MM.1S (cell line): ENCODE measurements around the gene CCDC102A.

Experiments
- DNase-seq: peaks from one replicate; pipeline ENCODE4 v3.0.0-alpha.2; 2015
- H2AFZ ChIP-seq: fragments of 300-600 bp; sonication (generic); 2 replicates; pipeline ENCODE4 v1.6.0; 2016; ENCODE audit warnings: antibody characterized with exemption, low read length
- H3F3A ChIP-seq: fragments of 300-600 bp; sonication (generic); 2 replicates; pipeline ENCODE4 v1.6.1; 2016; ENCODE audit warnings: mild to moderate bottlenecking, antibody characterized with exemption, low read length, moderate library complexity, mixed read lengths; ENCODE audit not compliant: insufficient read depth
- H3K27ac ChIP-seq: fragments of 300-600 bp; sonication (generic); 2 replicates; pipeline ENCODE4 v1.5.1; 2016; ENCODE audit warnings: mild to moderate bottlenecking, low read length
- H3K27me3 ChIP-seq: fragments of 300-600 bp; sonication (generic); replicated peaks from 2 replicates; pipeline ENCODE4 v1.6.0; 2016; ENCODE audit warnings: low read length; ENCODE audit not compliant: insufficient read depth
- H3K36me3 ChIP-seq: fragments of 300-600 bp; sonication (generic); replicated peaks from 2 replicates; pipeline ENCODE4 v1.6.1; 2016; ENCODE audit warnings: mild to moderate bottlenecking, low read length, mixed read lengths; ENCODE audit not compliant: insufficient read depth
- H3K4me1 ChIP-seq: fragments of 300-600 bp; sonication (generic); 2 replicates; pipeline ENCODE4 v1.6.1; 2016; ENCODE audit warnings: low read length, mixed read lengths
- H3K4me2 ChIP-seq: fragments of 300-600 bp; sonication (generic); 2 replicates; pipeline ENCODE4 v1.6.0; 2016; ENCODE audit warnings: low read depth, low read length
- H3K4me3 ChIP-seq: fragments of 300-600 bp; sonication (generic); 2 replicates; pipeline ENCODE4 v1.5.1; 2016; ENCODE audit warnings: low read length, mixed read lengths
- H3K79me2 ChIP-seq: fragments of 300-600 bp; sonication (generic); 2 replicates; pipeline ENCODE4 v1.6.1; 2016; ENCODE audit warnings: mixed run types, low read length, mixed read lengths
- H3K9ac ChIP-seq: fragments of 300-600 bp; sonication (generic); 2 replicates; pipeline ENCODE4 v1.6.1; 2016; ENCODE audit warnings: low read length, mixed read lengths
- H3K9me2 ChIP-seq: fragments of 300-600 bp; sonication (generic); replicated peaks from 2 replicates; pipeline ENCODE4 v1.6.1; 2016; ENCODE audit warnings: mild to moderate bottlenecking, low read length, mixed read lengths; ENCODE audit not compliant: insufficient read depth
- H3K9me3 ChIP-seq: fragments of 300-600 bp; sonication (generic); replicated peaks from 2 replicates; pipeline ENCODE4 v1.6.1; 2016; ENCODE audit warnings: mild to moderate bottlenecking, low read length, mixed read lengths; ENCODE audit not compliant: insufficient read depth
- H4K20me1 ChIP-seq: fragments of 300-600 bp; sonication (generic); 2 replicates; pipeline ENCODE4 v1.6.1; 2016; ENCODE audit warnings: mild to moderate bottlenecking, low read length, moderate library complexity, mixed read lengths; ENCODE audit not compliant: insufficient read depth
- CTCF ChIP-seq: fragments of 300-600 bp; sonication (generic); IDR thresholded peaks from 2 replicates; pipeline ENCODE4 v1.5.1; 2016; ENCODE audit warnings: antibody characterized with exemption, low read length, mixed read lengths
- EZH2 ChIP-seq: fragments of 300-600 bp; sonication (generic); optimal IDR thresholded peaks from 2 replicates; pipeline ENCODE3; 2017; ENCODE audit warnings: low read depth, mild to moderate bottlenecking, antibody characterized with exemption, low read length, mixed read lengths
- EZH2phosphoT487 ChIP-seq: fragments of 300-600 bp; sonication (generic); IDR thresholded peaks from 2 replicates; pipeline ENCODE4 v1.6.1; 2018; ENCODE audit warnings: antibody characterized with exemption, low read length

Gene CCDC102A

DNA sequence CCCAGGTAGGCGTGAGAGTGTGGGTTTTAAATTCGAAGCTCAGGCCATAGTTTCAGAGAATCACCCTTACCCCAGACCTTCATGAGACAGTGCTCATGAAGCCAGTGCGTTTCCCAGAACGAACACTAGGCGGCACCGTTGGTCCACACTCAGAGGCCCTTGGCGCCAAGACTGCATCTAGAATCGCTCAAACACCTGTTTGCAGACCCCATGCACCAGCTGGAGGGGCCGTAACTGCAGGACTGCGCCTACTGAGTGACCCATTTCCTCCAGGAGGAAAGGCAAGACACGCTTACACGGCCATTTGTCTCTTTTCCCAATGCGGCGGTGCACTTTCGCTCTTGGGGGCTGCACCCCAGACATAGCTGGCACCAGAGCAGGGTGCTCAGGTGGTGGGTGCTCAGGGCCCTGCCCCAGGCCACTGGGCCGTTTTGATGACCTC, 40.1 kb upstream of the CCDC102A start:
- Histone ChIP-seq H3K27ac (no peak overlapping the region), H3K9me3 (no peaks in the 10 kb centered on the region), H3K4me2 (no peak overlapping the region), H3K4me1 (0 out of 2 replicates have a peak, but pooled peaks cover 3% of the 10 kb centered on the region), H3K9ac (no peak overlapping the region), H3K4me3 (no peak overlapping the region), H3K36me3 (no peaks in the 10 kb centered on the region), H4K20me1 (no peaks in the 10 kb centered on the region), H3K9me2 (no peaks in the 10 kb centered on the region), H3F3A (no peaks in the 10 kb centered on the region), H3K27me3 (no peaks in the 10 kb centered on the region), H2AFZ (peak overlapping the region; percentile 30), H3K79me2 (no peaks in the 10 kb centered on the region)
- TF ChIP-seq EZH2, result no peak
- peak; percentile 97 for TF ChIP-seq CTCF
- peak; percentile 80 for DNase-seq

- H3K4me1 ChIP-seq, result 0 out of 2 replicates have a peak, but pooled peaks cover 3% of the 10 kb centered on the region
Observed at GRCh38 chr16:57575468-57576277, 39.3 kb upstream of the CCDC102A start.

DNA sequence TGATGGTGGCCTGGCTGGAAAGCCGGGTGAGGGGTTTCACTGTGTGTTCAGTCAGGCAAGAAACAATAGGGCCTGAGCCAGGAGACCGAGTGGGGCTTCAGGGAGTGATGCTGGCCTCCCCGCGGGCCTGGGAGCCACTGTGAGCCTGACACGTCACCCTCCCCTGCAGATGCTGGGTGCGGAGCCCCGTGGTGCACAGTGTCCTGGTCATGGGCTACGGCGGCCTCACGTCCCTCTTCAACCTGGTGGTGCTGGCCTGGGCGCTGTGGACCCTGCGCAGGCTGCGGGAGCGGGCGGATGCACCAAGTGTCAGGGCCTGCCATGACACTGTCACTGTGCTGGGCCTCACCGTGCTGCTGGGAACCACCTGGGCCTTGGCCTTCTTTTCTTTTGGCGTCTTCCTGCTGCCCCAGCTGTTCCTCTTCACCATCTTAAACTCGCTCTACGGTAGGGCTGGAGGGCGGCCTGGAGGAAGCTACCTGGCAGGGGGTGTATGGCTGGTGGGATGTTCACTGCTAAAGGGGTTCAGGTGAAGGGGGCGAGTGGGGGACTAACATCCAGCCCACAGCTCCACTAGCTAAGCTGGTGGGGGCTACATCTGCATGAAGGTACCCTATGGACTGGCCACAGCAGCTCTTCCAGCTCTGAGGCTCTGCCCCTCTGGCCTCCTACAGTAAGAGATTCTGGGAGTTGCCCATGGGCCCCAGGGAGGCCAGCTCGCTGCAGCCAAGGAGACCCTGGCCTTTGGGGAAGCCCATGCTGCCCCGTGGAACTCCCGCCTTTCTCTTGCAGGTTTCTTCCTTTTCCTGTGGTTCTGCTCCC, 38.5 kb upstream of the CCDC102A start:
- Histone ChIP-seq H3K9me3 (no peaks in the 10 kb centered on the region), H3F3A (no peaks in the 10 kb centered on the region), H3K4me2 (no peak overlapping the region), H3K9me2 (no peaks in the 10 kb centered on the region), H3K36me3 (no peaks in the 10 kb centered on the region), H3K27ac (no peak overlapping the region), H3K9ac (no peak overlapping the region), H3K4me3 (no peak overlapping the region), H3K79me2 (no peaks in the 10 kb centered on the region), H2AFZ (no peak overlapping the region), H3K27me3 (no peaks in the 10 kb centered on the region), H3K4me1 (0 out of 2 replicates have a peak, but pooled peaks cover 3% of the 10 kb centered on the region), H4K20me1 (no peaks in the 10 kb centered on the region)
- no peak for DNase-seq
- TF ChIP-seq EZH2 (no peak), EZH2phosphoT487 (no peak), CTCF (no peak)

More at GRCh38 chr16:57575468-57576277, 39.3 kb upstream of the CCDC102A start:
- Histone ChIP-seq H2AFZ (no peak overlapping the region), H4K20me1 (no peaks in the 10 kb centered on the region), H3K79me2 (no peaks in the 10 kb centered on the region), H3K9me2 (no peaks in the 10 kb centered on the region), H3K9me3 (no peaks in the 10 kb centered on the region), H3K4me3 (no peak overlapping the region), H3F3A (no peaks in the 10 kb centered on the region), H3K4me2 (no peak overlapping the region), H3K27me3 (no peaks in the 10 kb centered on the region), H3K36me3 (no peaks in the 10 kb centered on the region), H3K9ac (no peak overlapping the region), H3K27ac (no peak overlapping the region)
- no peak for DNase-seq
- TF ChIP-seq EZH2phosphoT487, result no peak
- TF ChIP-seq CTCF, result no peak
- TF ChIP-seq EZH2, result no peak
